ENCODE measurements around the gene FUBP1. TPM values are rescaled to one million over a fixed set of nuclear protein-coding genes. Genes with fewer than 3 reads are reported as not detected.
A peak's percentile ranks its signal among the peaks of the same experiment; 100 is the strongest.
"Not testable (repeated sequence)": the region's sequence is repeated elsewhere in the genome, so short reads cannot be mapped to it uniquely, and the experiment has no call there.

Gene FUBP1, protein sequence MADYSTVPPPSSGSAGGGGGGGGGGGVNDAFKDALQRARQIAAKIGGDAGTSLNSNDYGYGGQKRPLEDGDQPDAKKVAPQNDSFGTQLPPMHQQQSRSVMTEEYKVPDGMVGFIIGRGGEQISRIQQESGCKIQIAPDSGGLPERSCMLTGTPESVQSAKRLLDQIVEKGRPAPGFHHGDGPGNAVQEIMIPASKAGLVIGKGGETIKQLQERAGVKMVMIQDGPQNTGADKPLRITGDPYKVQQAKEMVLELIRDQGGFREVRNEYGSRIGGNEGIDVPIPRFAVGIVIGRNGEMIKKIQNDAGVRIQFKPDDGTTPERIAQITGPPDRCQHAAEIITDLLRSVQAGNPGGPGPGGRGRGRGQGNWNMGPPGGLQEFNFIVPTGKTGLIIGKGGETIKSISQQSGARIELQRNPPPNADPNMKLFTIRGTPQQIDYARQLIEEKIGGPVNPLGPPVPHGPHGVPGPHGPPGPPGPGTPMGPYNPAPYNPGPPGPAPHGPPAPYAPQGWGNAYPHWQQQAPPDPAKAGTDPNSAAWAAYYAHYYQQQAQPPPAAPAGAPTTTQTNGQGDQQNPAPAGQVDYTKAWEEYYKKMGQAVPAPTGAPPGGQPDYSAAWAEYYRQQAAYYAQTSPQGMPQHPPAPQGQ
- total RNA-seq (ENCODE audit: low replicate concordance) = 123 and 220 TPM in 2 replicates
- long read RNA-seq, transcript FUBP1-203 (20 exons, 2,378 nt) = major isoform, 51 of 257 reads
- long read RNA-seq, partial matches to known transcripts = 38 of 257 reads
- long read RNA-seq, other reads (novel, unspliced or antisense) = 168 of 257 reads

DNA sequence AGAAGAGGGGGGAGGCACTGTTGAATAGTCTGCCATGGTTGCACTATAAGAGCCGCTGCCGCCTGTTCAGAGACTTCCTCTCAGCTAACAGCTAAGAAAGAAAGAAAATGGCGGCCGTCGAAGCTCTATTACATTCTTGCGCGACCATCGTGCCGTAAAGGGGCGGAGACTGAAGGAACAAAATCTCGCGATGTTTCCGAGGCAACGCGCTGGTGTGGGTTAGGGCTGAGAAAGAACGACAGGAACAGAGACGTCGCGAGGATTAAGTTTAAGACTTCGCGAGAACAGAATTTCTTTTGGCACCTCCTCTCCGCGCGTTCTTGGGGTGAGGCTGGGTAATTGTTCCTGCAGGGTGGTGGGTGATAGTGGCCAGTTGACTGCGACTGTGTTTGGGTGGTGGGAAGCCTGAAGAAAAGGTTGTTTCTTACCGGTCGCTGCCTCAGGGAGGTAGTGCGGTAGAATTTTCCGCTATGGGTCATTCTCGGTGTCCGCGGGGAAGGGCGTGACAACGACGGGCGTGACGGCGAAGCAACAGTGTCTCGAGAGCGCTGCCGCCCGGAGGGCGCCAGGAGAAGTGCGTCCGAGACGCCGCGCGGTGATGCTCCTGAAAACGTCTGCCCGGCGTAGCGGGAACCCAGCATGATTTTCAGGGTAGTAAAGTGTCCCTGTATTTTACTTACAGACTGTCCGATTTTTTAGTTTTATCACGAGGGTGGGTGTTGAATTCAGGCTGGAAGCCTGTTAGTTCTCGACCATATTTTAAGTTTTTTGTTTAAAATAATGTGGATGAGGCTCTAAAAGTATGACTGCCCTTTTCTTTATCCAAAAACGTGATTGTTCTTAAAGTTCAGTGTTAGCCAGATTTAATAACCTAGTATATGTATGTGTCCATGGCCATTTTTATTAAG is at the start of gene FUBP1:
FUBP1 (minus strand) TSS at position 104 of the 908 bp plus-strand sequence; CDS start at position 36, 68 bp downstream.
- no peak within 1 kb of the TSS for H3K27ac Mint-ChIP-seq
- TF ChIP-seq, protein P1, sequence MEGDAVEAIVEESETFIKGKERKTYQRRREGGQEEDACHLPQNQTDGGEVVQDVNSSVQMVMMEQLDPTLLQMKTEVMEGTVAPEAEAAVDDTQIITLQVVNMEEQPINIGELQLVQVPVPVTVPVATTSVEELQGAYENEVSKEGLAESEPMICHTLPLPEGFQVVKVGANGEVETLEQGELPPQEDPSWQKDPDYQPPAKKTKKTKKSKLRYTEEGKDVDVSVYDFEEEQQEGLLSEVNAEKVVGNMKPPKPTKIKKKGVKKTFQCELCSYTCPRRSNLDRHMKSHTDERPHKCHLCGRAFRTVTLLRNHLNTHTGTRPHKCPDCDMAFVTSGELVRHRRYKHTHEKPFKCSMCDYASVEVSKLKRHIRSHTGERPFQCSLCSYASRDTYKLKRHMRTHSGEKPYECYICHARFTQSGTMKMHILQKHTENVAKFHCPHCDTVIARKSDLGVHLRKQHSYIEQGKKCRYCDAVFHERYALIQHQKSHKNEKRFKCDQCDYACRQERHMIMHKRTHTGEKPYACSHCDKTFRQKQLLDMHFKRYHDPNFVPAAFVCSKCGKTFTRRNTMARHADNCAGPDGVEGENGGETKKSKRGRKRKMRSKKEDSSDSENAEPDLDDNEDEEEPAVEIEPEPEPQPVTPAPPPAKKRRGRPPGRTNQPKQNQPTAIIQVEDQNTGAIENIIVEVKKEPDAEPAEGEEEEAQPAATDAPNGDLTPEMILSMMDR (conservative IDR thresholded peaks at IDR 0.05) = peak; percentile 77
- H3K4me3 Mint-ChIP-seq = no peak within 1 kb of the TSS
- peaks cover 28% of the 10 kb centered on the region for H3K4me1 Mint-ChIP-seq (ENCODE audit: unreplicated experiment)
- no peaks in the 10 kb centered on the region for H3K27me3 Mint-ChIP-seq
- DNase-seq (ENCODE audit: extremely low spot score, unreplicated experiment) = peak; percentile 93
- peaks cover 19% of the 10 kb centered on the region for H3K36me3 Mint-ChIP-seq
- no peaks in the 10 kb centered on the region for H3K9me3 Mint-ChIP-seq

DNA sequence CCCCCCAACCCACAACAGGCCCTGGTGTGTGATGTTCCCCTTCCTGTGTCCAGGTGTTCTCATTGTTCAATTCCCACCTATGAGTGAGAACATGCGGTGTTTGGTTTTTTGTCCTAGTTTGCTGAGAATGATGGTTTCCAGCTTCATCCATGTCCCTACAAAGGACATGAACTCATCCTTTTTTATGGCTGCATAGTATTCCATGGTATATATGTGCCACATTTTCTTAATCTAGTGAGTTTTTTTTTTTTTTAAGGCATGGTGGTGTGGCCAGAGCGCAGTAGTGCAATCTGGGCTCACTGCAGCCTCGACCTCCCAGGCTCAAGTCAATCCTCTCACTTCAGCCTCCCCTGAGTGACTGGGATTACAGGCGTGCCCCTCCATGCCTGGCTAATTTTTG is 42.3 kb upstream of the FUBP1 start:
- H3K9me3 Mint-ChIP-seq; H3K27me3 Mint-ChIP-seq; H3K4me1 Mint-ChIP-seq (ENCODE audit: unreplicated experiment); H3K4me3 Mint-ChIP-seq; H3K27ac Mint-ChIP-seq; H3K36me3 Mint-ChIP-seq; DNase-seq (ENCODE audit: extremely low spot score, unreplicated experiment): not testable (repeated sequence)

DNA sequence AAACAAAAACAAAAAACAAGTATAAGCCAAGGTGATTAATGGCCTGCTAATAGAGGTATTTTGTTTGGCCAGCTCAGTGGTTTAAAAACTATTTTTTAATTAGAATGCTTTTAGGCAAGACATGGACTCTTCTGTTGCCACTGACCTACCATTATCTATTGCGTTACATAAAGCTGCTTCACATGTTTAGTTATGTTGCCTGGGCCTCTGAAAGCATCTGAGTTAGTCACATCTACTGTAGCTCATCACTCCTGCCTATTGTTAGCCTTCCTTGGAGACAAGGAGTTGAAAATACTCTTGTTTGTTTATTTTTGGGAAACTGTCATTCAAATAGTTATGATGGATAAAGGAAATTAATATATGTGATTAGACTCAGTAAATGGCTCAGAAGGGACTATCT is 40.2 kb upstream of the FUBP1 start:
- H3K4me3 Mint-ChIP-seq = no peak overlapping the region
- no peak overlapping the region for H3K27ac Mint-ChIP-seq
- H3K36me3 Mint-ChIP-seq = peaks cover 11% of the 10 kb centered on the region
- DNase-seq (ENCODE audit: extremely low spot score, unreplicated experiment) = no peak
- H3K4me1 Mint-ChIP-seq (ENCODE audit: unreplicated experiment) = no peaks in the 10 kb centered on the region
- H3K27me3 Mint-ChIP-seq = no peaks in the 10 kb centered on the region
- no peaks in the 10 kb centered on the region for H3K9me3 Mint-ChIP-seq
- TF ChIP-seq, protein P1 (conservative IDR thresholded peaks at IDR 0.05) = no peak

DNA sequence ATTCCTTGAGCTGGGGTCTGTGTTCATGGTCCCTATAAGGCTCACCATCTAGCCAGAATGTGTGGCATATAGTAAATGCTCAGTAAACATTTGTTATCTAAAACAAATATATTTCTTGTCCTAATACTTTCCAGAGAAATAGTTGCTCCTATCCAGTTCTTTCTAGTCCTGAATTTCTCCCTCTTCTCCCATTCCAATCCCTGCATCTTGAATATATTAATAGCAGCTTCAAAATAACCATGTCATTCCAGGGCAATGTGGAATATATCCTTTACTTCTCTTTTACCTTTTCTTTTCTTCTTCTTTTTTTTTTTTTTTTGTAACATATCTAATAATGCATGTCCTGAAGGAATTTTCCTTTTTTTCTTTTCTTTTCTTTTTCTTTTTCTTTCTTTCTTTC is 36.3 kb upstream of the FUBP1 start:
- H3K36me3 Mint-ChIP-seq = peaks cover 17% of the 10 kb centered on the region
- H3K27me3 Mint-ChIP-seq = no peaks in the 10 kb centered on the region
- DNase-seq (ENCODE audit: extremely low spot score, unreplicated experiment) = no peak
- H3K9me3 Mint-ChIP-seq = no peaks in the 10 kb centered on the region
- no peak overlapping the region for H3K4me3 Mint-ChIP-seq
- H3K4me1 Mint-ChIP-seq (ENCODE audit: unreplicated experiment) = peaks cover 3% of the 10 kb centered on the region
- TF ChIP-seq, protein P1 (conservative IDR thresholded peaks at IDR 0.05) = no peak
- no peak overlapping the region for H3K27ac Mint-ChIP-seq

DNA sequence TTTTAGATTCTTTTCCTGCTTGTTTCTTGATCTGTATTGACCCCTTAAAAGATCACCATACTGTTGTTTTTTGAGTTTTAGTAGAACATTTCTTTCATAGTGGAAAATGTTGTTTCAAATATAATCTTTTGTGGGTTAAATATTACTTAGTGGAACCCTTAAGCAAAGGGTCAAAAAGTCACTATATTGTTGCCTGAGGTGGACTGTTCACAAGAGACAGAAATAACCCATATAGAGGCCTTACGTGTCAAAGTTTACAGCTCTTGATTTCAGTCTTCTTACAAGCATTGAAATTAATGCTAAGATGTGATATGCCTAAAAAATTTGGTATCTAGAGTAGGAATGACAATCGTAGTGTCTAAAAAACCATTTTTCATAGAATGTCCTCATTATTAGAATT is 32.2 kb upstream of the FUBP1 start:
- H3K36me3 Mint-ChIP-seq = peaks cover 14% of the 10 kb centered on the region
- DNase-seq (ENCODE audit: extremely low spot score, unreplicated experiment) = no peak
- H3K4me1 Mint-ChIP-seq (ENCODE audit: unreplicated experiment) = peaks cover 12% of the 10 kb centered on the region
- TF ChIP-seq, protein P1 (conservative IDR thresholded peaks at IDR 0.05) = no peak
- no peaks in the 10 kb centered on the region for H3K27me3 Mint-ChIP-seq
- H3K4me3 Mint-ChIP-seq = no peak overlapping the region
- no peaks in the 10 kb centered on the region for H3K9me3 Mint-ChIP-seq
- no peak overlapping the region for H3K27ac Mint-ChIP-seq

All from type B pancreatic cell (in vitro differentiated cells).